ENCODE measurements around the gene GUCY2C. TPM values are rescaled to one million over a fixed set of nuclear protein-coding genes. Genes with fewer than 3 reads are reported as not detected.

GUCY2C gene
- total RNA-seq: under 1 TPM in 1 of 2 donors, not detected in 1; 0.05 TPM
- polyA plus RNA-seq: under 1 TPM in 1 of 2 donors, not detected in 1; 0.01 TPM

- no peaks in the 10 kb centered on the region for H3K4me1 ChIP-seq (ENCODE audit: control insufficient read depth in 4 of 4, insufficient read depth in 4 of 4, low read length in 3 of 4)
- H3K36me3 ChIP-seq (ENCODE audit: control insufficient read depth in 4 of 4, insufficient read depth in 3 of 4, low read depth in 1 of 4, low read length in 3 of 4): no peaks in the 10 kb centered on the region
- H3K4me3 ChIP-seq (ENCODE audit: low read depth in 1 of 3, low read length in 3 of 3): no peak within 1 kb of the TSS
- TF ChIP-seq RAD21 (IDR thresholded peaks at IDR 0.05) (no peak), NR2F2 (IDR thresholded peaks at IDR 0.05) (no peak), HNF4A (conservative IDR thresholded peaks at IDR 0.05) (no peak), GABPA (IDR thresholded peaks at IDR 0.05 in 1 of 2, conservative IDR thresholded peaks at IDR 0.05 in 1 of 2) (no peak), SP1 (IDR thresholded peaks at IDR 0.05) (no peak), CTCF (IDR thresholded peaks at IDR 0.05; ENCODE audit: low read depth, low read length, missing input control) (no peak), FOXA2 (IDR thresholded peaks at IDR 0.05) (no peak), HNF4G (IDR thresholded peaks at IDR 0.05) (no peak), RXRA (IDR thresholded peaks at IDR 0.05) (no peak)
- H3K9ac ChIP-seq (ENCODE audit: low read depth in 1 of 2, low read length in 2 of 2): no peak within 1 kb of the TSS
- no peak within 1 kb of the TSS for H3K27ac ChIP-seq (ENCODE audit: low read depth in 1 of 2, low read length in 2 of 2)
- WGBS: 71% methylated on average over 8 of the region's 8 CpGs
- DNase-seq (ENCODE audit: low spot score): no peak
- no peaks in the 10 kb centered on the region for H3K27me3 ChIP-seq (ENCODE audit: control insufficient read depth in 4 of 4, insufficient read depth in 4 of 4, low read length in 3 of 4)
- H3K9me3 ChIP-seq (ENCODE audit: control insufficient read depth in 4 of 4, low read length in 3 of 4): no peaks in the 10 kb centered on the region
These were observed at the start of gene GUCY2C for GRCh38 chr12:14696265-14696741. TSS of gene GUCY2C (minus strand) at chr12:14696599. CDS start at chr12:14696448, 151 bp downstream.

DNA sequence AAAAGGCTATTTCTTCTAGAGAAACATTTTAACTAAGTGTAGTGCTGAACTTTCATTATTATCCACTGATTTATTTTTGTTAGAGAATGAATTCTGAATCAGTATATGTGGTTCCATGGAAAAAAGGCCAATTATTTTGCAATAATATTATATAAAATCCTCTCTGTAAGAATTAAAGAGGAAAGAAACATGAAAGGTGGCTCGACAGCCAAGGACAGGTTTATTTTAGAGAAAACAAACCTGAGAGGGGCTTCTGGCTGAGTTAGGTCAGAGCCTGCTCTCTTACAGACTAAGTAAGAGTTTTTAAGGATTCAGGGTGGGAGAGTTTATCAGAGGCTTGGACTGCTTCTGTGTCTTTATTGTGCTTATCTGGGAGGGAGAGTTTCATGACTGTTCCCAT lies 46.7 kb upstream of the GUCY2C start:
- Histone ChIP-seq H3K4me3 (ENCODE audit: low read depth in 1 of 3, low read length in 3 of 3) (no peak overlapping the region), H3K36me3 (ENCODE audit: control insufficient read depth in 4 of 4, insufficient read depth in 3 of 4, low read depth in 1 of 4, low read length in 3 of 4) (no peaks in the 10 kb centered on the region), H3K9me3 (ENCODE audit: control insufficient read depth in 4 of 4, low read length in 3 of 4) (no peaks in the 10 kb centered on the region), H3K27me3 (ENCODE audit: control insufficient read depth in 4 of 4, insufficient read depth in 4 of 4, low read length in 3 of 4) (no peaks in the 10 kb centered on the region), H3K4me1 (ENCODE audit: control insufficient read depth in 4 of 4, insufficient read depth in 4 of 4, low read length in 3 of 4) (no peaks in the 10 kb centered on the region), H3K9ac (ENCODE audit: low read depth in 1 of 2, low read length in 2 of 2) (no peak overlapping the region), H3K27ac (ENCODE audit: low read depth in 1 of 2, low read length in 2 of 2) (no peak overlapping the region)
- TF ChIP-seq MAX (IDR thresholded peaks at IDR 0.05) (no peak), FOXA2 (IDR thresholded peaks at IDR 0.05) (no peak), NR2F2 (IDR thresholded peaks at IDR 0.05) (no peak), TAF1 (conservative IDR thresholded peaks at IDR 0.05) (no peak), EGR1 (IDR thresholded peaks at IDR 0.05; ENCODE audit: low read depth in 2 of 2) (no peak), JUND (IDR thresholded peaks at IDR 0.05) (no peak), CTCF (IDR thresholded peaks at IDR 0.05; ENCODE audit: low read depth, low read length, missing input control) (no peak), FOXA1 (IDR thresholded peaks at IDR 0.05) (no peak), SP1 (IDR thresholded peaks at IDR 0.05) (no peak), GABPA (IDR thresholded peaks at IDR 0.05 in 1 of 2, conservative IDR thresholded peaks at IDR 0.05 in 1 of 2) (no peak), ATF3 (IDR thresholded peaks at IDR 0.05) (no peak), HNF4A (conservative IDR thresholded peaks at IDR 0.05) (no peak), YY1 (IDR thresholded peaks at IDR 0.05) (no peak), RXRA (IDR thresholded peaks at IDR 0.05) (no peak)
- TF ChIP-seq, protein P1, sequence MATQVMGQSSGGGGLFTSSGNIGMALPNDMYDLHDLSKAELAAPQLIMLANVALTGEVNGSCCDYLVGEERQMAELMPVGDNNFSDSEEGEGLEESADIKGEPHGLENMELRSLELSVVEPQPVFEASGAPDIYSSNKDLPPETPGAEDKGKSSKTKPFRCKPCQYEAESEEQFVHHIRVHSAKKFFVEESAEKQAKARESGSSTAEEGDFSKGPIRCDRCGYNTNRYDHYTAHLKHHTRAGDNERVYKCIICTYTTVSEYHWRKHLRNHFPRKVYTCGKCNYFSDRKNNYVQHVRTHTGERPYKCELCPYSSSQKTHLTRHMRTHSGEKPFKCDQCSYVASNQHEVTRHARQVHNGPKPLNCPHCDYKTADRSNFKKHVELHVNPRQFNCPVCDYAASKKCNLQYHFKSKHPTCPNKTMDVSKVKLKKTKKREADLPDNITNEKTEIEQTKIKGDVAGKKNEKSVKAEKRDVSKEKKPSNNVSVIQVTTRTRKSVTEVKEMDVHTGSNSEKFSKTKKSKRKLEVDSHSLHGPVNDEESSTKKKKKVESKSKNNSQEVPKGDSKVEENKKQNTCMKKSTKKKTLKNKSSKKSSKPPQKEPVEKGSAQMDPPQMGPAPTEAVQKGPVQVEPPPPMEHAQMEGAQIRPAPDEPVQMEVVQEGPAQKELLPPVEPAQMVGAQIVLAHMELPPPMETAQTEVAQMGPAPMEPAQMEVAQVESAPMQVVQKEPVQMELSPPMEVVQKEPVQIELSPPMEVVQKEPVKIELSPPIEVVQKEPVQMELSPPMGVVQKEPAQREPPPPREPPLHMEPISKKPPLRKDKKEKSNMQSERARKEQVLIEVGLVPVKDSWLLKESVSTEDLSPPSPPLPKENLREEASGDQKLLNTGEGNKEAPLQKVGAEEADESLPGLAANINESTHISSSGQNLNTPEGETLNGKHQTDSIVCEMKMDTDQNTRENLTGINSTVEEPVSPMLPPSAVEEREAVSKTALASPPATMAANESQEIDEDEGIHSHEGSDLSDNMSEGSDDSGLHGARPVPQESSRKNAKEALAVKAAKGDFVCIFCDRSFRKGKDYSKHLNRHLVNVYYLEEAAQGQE (IDR thresholded peaks at IDR 0.05): no peak
- TF ChIP-seq, protein P2, sequence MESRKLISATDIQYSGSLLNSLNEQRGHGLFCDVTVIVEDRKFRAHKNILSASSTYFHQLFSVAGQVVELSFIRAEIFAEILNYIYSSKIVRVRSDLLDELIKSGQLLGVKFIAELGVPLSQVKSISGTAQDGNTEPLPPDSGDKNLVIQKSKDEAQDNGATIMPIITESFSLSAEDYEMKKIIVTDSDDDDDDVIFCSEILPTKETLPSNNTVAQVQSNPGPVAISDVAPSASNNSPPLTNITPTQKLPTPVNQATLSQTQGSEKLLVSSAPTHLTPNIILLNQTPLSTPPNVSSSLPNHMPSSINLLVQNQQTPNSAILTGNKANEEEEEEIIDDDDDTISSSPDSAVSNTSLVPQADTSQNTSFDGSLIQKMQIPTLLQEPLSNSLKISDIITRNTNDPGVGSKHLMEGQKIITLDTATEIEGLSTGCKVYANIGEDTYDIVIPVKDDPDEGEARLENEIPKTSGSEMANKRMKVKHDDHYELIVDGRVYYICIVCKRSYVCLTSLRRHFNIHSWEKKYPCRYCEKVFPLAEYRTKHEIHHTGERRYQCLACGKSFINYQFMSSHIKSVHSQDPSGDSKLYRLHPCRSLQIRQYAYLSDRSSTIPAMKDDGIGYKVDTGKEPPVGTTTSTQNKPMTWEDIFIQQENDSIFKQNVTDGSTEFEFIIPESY (IDR thresholded peaks at IDR 0.05): no peak
- DNase-seq (ENCODE audit: low spot score): no peak
- WGBS: 95% methylated on average over 1 of the region's 1 CpG
